HFFc6 (cell line): ENCODE measurements around the gene HCAR1. TPM values are rescaled to one million over a fixed set of nuclear protein-coding genes. Genes with fewer than 3 reads are reported as not detected.

Source experiments
- DNase-seq: peaks from one replicate; pipeline ENCODE4 v3.0.0-alpha.2; 2018
- H3K27ac Mint-ChIP-seq: 2 replicates; pipeline ENCODE4 v1.8.0; 2020; ENCODE audit warnings: mild to moderate bottlenecking, mixed read lengths
- H3K27me3 Mint-ChIP-seq: 2 replicates; pipeline ENCODE4 v1.8.0; 2021; ENCODE audit warnings: mild to moderate bottlenecking, moderate library complexity, mixed read lengths; ENCODE audit not compliant: insufficient read depth
- H3K36me3 Mint-ChIP-seq: 2 replicates; pipeline ENCODE4 v1.8.0; 2021; ENCODE audit warnings: low read depth, mixed read lengths
- H3K4me1 Mint-ChIP-seq: 2 replicates; pipeline ENCODE4 v1.8.0; 2020; ENCODE audit warnings: low read depth, mixed read lengths
- H3K4me3 Mint-ChIP-seq: 2 replicates; pipeline ENCODE4 v1.8.0; 2020; ENCODE audit warnings: mild to moderate bottlenecking, moderate library complexity, mixed read lengths
- H3K9me3 Mint-ChIP-seq: 2 replicates; pipeline ENCODE4 v1.8.0; 2020; ENCODE audit warnings: mild to moderate bottlenecking, mixed read lengths
- CTCF ChIP-seq: fragments of 200-600 bp; sonication (generic); IDR thresholded peaks from 2 replicates; pipeline ENCODE4 v1.5.0; 2021; ENCODE audit warnings: antibody characterized with exemption, mild to moderate bottlenecking
- total RNA-seq, 6 experiments: library from RNA; stranded (reverse); fragmentation: NEBNext Ultra II Directional; extraction: Animal tissue kit (Norgen Biotek cat#: 25700); gene quantifications; 2 replicates in 1 of 6; 3 replicates in 5 of 6; pipeline ENCODE4 v1.2.3, GENCODE V29; 2021

HCAR1 gene
- total RNA-seq, 6 experiments from 2014 or later, result not detected

- TF ChIP-seq CTCF, result no peak
- no peak overlapping the region for H3K27ac Mint-ChIP-seq
These were observed 2.0 kb upstream of the HCAR1 start for GRCh38 chr12:122732611-122733010.

GRCh38 chr12:122732170-122732569 lies 1.5 kb upstream of the HCAR1 start:
- Mint-ChIP-seq H3K4me3 (no peak overlapping the region), H3K9me3 (no peaks in the 10 kb centered on the region), H3K36me3 (no peaks in the 10 kb centered on the region), H3K27ac (no peak overlapping the region), H3K27me3 (peaks cover 9% of the 10 kb centered on the region), H3K4me1 (no peaks in the 10 kb centered on the region)
- DNase-seq, result no peak
- TF ChIP-seq CTCF, result no peak

More at GRCh38 chr12:122732611-122733010, 2.0 kb upstream of the HCAR1 start:
- H3K9me3 Mint-ChIP-seq, result no peaks in the 10 kb centered on the region
- H3K27me3 Mint-ChIP-seq, result peaks cover 9% of the 10 kb centered on the region
- no peak for DNase-seq
- H3K4me1 Mint-ChIP-seq, result no peaks in the 10 kb centered on the region
- H3K4me3 Mint-ChIP-seq, result no peak overlapping the region
- H3K36me3 Mint-ChIP-seq, result no peaks in the 10 kb centered on the region

GRCh38 chr12:122729583-122730214 lies 945 bp downstream of the HCAR1 start:
- H3K4me1 Mint-ChIP-seq, result peaks cover 8% of the 10 kb centered on the region
- no peak for DNase-seq
- H3K27ac Mint-ChIP-seq, result no peak overlapping the region
- no peaks in the 10 kb centered on the region for H3K9me3 Mint-ChIP-seq
- no peak for TF ChIP-seq CTCF
- peaks cover 9% of the 10 kb centered on the region for H3K27me3 Mint-ChIP-seq
- no peak overlapping the region for H3K4me3 Mint-ChIP-seq
- no peaks in the 10 kb centered on the region for H3K36me3 Mint-ChIP-seq

GRCh38 chr12:122726080-122726558 lies 4.5 kb downstream of the HCAR1 start:
- Mint-ChIP-seq H3K4me3 (no peak overlapping the region), H3K9me3 (no peaks in the 10 kb centered on the region), H3K36me3 (no peaks in the 10 kb centered on the region), H3K27ac (no peak overlapping the region), H3K27me3 (peaks cover 3% of the 10 kb centered on the region; the same call in 1 of the 2 replicates), H3K4me1 (peaks cover 12% of the 10 kb centered on the region)
- TF ChIP-seq CTCF, result no peak
- DNase-seq, result no peak

- Mint-ChIP-seq H3K4me1 (peaks cover 16% of the 10 kb centered on the region), H3K27ac (no peak overlapping the region), H3K4me3 (no peak overlapping the region), H3K9me3 (no peaks in the 10 kb centered on the region), H3K27me3 (peaks cover 3% of the 10 kb centered on the region; the same call in 1 of the 2 replicates), H3K36me3 (no peaks in the 10 kb centered on the region)
- no peak for DNase-seq
- no peak for TF ChIP-seq CTCF
These were observed 5.1 kb downstream of the HCAR1 start for GRCh38 chr12:122725452-122726079.
